SK-N-SH treated with all-trans-retinoic acid at 6 μM for 48 hours (cell line): ENCODE results near the gene NRL.

Experiments used
- TF ChIP-seq, protein P1 (sequence below): fragments of 250-450 bp; sonication (Bioruptor Pico); IDR thresholded peaks from 2 replicates; pipeline ENCODE4 v1.5.1; 2020; ENCODE audit warnings: low read depth, mild to moderate bottlenecking, moderate library complexity
- TF ChIP-seq, protein P2 (sequence below): fragments of 250-450 bp; sonication (Bioruptor Pico); IDR thresholded peaks from 2 replicates; pipeline ENCODE4 v1.8.0; 2020; ENCODE audit warnings: mild to moderate bottlenecking, moderate library complexity, borderline replicate concordance

DNA sequence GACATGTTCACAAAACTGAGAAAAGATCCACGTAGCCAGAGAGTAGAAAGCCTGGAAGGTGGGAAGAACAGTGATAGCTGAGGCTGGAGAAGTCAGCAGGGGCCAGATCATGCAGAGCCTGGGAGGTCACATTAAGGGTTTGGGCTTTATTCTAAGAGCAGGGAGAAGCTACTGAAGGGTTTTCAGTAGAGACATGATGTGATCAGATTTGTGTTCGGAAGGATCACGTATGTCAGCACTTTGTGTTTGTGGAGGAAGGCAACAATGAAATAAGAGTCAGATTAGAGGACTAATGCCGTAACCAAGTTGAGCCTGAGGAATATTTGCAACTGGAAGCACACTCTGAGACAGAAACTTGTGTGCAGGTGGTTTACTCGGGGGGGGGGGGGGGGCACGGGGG lies 24.9 kb downstream of the NRL start:
- TF ChIP-seq, protein P1, sequence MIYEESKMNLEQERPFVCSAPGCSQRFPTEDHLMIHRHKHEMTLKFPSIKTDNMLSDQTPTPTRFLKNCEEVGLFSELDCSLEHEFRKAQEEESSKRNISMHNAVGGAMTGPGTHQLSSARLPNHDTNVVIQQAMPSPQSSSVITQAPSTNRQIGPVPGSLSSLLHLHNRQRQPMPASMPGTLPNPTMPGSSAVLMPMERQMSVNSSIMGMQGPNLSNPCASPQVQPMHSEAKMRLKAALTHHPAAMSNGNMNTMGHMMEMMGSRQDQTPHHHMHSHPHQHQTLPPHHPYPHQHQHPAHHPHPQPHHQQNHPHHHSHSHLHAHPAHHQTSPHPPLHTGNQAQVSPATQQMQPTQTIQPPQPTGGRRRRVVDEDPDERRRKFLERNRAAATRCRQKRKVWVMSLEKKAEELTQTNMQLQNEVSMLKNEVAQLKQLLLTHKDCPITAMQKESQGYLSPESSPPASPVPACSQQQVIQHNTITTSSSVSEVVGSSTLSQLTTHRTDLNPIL (CRISPR knock-in tag): no peak
- TF ChIP-seq, protein P2, sequence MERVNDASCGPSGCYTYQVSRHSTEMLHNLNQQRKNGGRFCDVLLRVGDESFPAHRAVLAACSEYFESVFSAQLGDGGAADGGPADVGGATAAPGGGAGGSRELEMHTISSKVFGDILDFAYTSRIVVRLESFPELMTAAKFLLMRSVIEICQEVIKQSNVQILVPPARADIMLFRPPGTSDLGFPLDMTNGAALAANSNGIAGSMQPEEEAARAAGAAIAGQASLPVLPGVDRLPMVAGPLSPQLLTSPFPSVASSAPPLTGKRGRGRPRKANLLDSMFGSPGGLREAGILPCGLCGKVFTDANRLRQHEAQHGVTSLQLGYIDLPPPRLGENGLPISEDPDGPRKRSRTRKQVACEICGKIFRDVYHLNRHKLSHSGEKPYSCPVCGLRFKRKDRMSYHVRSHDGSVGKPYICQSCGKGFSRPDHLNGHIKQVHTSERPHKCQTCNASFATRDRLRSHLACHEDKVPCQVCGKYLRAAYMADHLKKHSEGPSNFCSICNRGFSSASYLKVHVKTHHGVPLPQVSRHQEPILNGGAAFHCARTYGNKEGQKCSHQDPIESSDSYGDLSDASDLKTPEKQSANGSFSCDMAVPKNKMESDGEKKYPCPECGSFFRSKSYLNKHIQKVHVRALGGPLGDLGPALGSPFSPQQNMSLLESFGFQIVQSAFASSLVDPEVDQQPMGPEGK (CRISPR knock-in tag): no peak
